Activated gamma-delta T cell treated with Interleukin-2 at 50 U/mL for 16 hours (primary cell): ENCODE results near the gene ZBTB22.
A peak's percentile ranks its signal among the peaks of the same experiment; 100 is the strongest.

Experiments used
- DNase-seq: peaks from one replicate; pipeline ENCODE4 v3.0.0-alpha.2; 2020

Gene ZBTB22

GRCh38 chr6:33324125-33324524 is 6.6 kb upstream of the ZBTB22 start:
- DNase-seq: no peak

GRCh38 chr6:33323623-33323948 is 6.0 kb upstream of the ZBTB22 start:
- DNase-seq: peak; percentile 19

GRCh38 chr6:33321227-33321626 is 3.7 kb upstream of the ZBTB22 start:
- no peak for DNase-seq

GRCh38 chr6:33320315-33321181 is 3.0 kb upstream of the ZBTB22 start:
- DNase-seq: no peak

- DNase-seq: no peak
Observed at GRCh38 chr6:33319939-33320314, 2.4 kb upstream of the ZBTB22 start.

GRCh38 chr6:33318426-33319073 is 1.0 kb upstream of the ZBTB22 start:
- DNase-seq: no peak

- DNase-seq: no peak
Observed at GRCh38 chr6:33317419-33317668, 200 bp downstream of the ZBTB22 start.

GRCh38 chr6:33316603-33317418 is 733 bp downstream of the ZBTB22 start:
- DNase-seq: no peak

- no peak for DNase-seq
Observed at GRCh38 chr6:33315793-33316602, 1.5 kb downstream of the ZBTB22 start.

GRCh38 chr6:33314943-33315792 is 2.4 kb downstream of the ZBTB22 start:
- no peak for DNase-seq

GRCh38 chr6:33314515-33314942 is 3.0 kb downstream of the ZBTB22 start:
- DNase-seq: peak; percentile 51

GRCh38 chr6:33313709-33314514 is 3.6 kb downstream of the ZBTB22 start, which contains the start of gene TAPBP:
TAPBP (minus strand) TSS chr6:33314078; CDS start chr6:33314041, 37 bp downstream.
- DNase-seq: peak; percentile 80

- no peak for DNase-seq
Observed at GRCh38 chr6:33313105-33313708, 4.3 kb downstream of the ZBTB22 start.

GRCh38 chr6:33312361-33313104 is 5.0 kb downstream of the ZBTB22 start:
- DNase-seq: peak; percentile 76

- DNase-seq: no peak
Observed at GRCh38 chr6:33306356-33306755, 11.2 kb downstream of the ZBTB22 start.

GRCh38 chr6:33305052-33305451 is 12.5 kb downstream of the ZBTB22 start:
- DNase-seq: no peak

GRCh38 chr6:33304216-33304615 is 13.3 kb downstream of the ZBTB22 start:
- DNase-seq: no peak

- DNase-seq: no peak
Observed at GRCh38 chr6:33301877-33302276, 15.7 kb downstream of the ZBTB22 start.

GRCh38 chr6:33299237-33299944 is 18.2 kb downstream of the ZBTB22 start:
- peak; percentile 93 for DNase-seq
